Common myeloid progenitor, CD34-positive (primary cell): ENCODE data around the gene ANKRD13C.
"Not testable (repeated sequence)": the region's sequence is repeated elsewhere in the genome, so short reads cannot be mapped to it uniquely, and the experiment has no call there.

Experiments used
- CTCF ChIA-PET: fragments of 350-600 bp; sonication (Branson Sonifier 250); formaldehyde crosslinking; loops from one replicate; lab custom pipeline; 2021; ENCODE audit warnings: antibody characterized with exemption; lab: Charles Lee
- POLR2A ChIA-PET: fragments of 350-600 bp; sonication (Branson Sonifier 250); formaldehyde crosslinking; loops from one replicate; lab custom pipeline; 2021; ENCODE audit warnings: antibody characterized with exemption; lab: Charles Lee
- DNase-seq, 3 donors: peaks; one replicate each; pipeline versions ENCODE4 v3.0.0 to v3.0.0-alpha.2; 2013
- H3K27ac ChIP-seq, 2 experiments: 1 replicate in 1 of 2; 2 replicates in 1 of 2; pipeline ENCODE4 v1.7.0; 2013; ENCODE audit warnings: inconsistent platforms in 2 of 2, low read length in 2 of 2, mild to moderate bottlenecking in 2 of 2, low read depth in 1 of 2, moderate library complexity in 1 of 2; ENCODE audit not compliant: severe bottlenecking in 2 of 2, insufficient read depth in 1 of 2, poor library complexity in 1 of 2
- H3K27me3 ChIP-seq, 5 experiments: replicated peaks in 2 of 5; 1 replicate in 3 of 5; 2 replicates in 2 of 5; pipeline versions ENCODE4 v1.6.1 to v1.7.0; 2013; ENCODE audit warnings: low read length in 4 of 5, mild to moderate bottlenecking in 2 of 5, moderate library complexity in 2 of 5, inconsistent platforms in 1 of 5; ENCODE audit not compliant: insufficient read depth in 5 of 5, control insufficient read depth in 4 of 5
- H3K36me3 ChIP-seq, 4 experiments: 1 replicate in 2 of 4; 2 replicates in 2 of 4; pipeline versions ENCODE4 v1.6.1 to v1.7.0; 2013; ENCODE audit warnings: low read length in 3 of 4, control low read depth in 1 of 4, mild to moderate bottlenecking in 1 of 4; ENCODE audit not compliant: control insufficient read depth in 4 of 4, insufficient read depth in 4 of 4
- H3K4me1 ChIP-seq, 4 experiments: 1 replicate in 3 of 4; 2 replicates in 1 of 4; pipeline versions ENCODE4 v1.6.1 to v1.7.1; 2013; ENCODE audit warnings: low read length in 3 of 4, mild to moderate bottlenecking in 3 of 4, control low read depth in 1 of 4, inconsistent platforms in 1 of 4, moderate library complexity in 1 of 4; ENCODE audit not compliant: control insufficient read depth in 4 of 4, insufficient read depth in 4 of 4; ENCODE audit errors: control extremely low read depth in 1 of 4
- H3K4me3 ChIP-seq, 7 experiments: 1 replicate in 4 of 7; 2 replicates in 3 of 7; pipeline versions ENCODE4 v1.5.1 to v1.7.0; 2013; ENCODE audit warnings: mild to moderate bottlenecking in 7 of 7, low read length in 6 of 7, moderate library complexity in 6 of 7, inconsistent platforms in 2 of 7, low read depth in 2 of 7, control low read depth in 1 of 7; ENCODE audit not compliant: insufficient read depth in 4 of 7, control insufficient read depth in 1 of 7; ENCODE audit errors: extremely low read depth in 1 of 7
- H3K9me3 ChIP-seq, 5 experiments: 1 replicate in 4 of 5; 2 replicates in 1 of 5; pipeline versions ENCODE4 v1.6.1 to v1.7.1; 2013; ENCODE audit warnings: low read length in 4 of 5, mild to moderate bottlenecking in 2 of 5, inconsistent platforms in 1 of 5, low read depth in 1 of 5, moderate library complexity in 1 of 5; ENCODE audit not compliant: control insufficient read depth in 4 of 5, insufficient read depth in 2 of 5; ENCODE audit errors: control extremely low read depth in 1 of 5
- WGBS: methylation state at CpG from one replicate; pipeline ENCODE4 v1.1.5; 2013; ENCODE audit not compliant: insufficient coverage; 5-methylcytosine and 5-hydroxymethylcytosine counted together

ANKRD13C gene

GRCh38 chr1:70353601-70354331 is 756 bp downstream of the ANKRD13C start:
- Histone ChIP-seq H3K4me3 (peak overlapping the region; percentile 87 to 99 (median 96)), H3K27me3 (no peaks in the 10 kb centered on the region), H3K9me3 (no peaks in the 10 kb centered on the region), H3K4me1 (peaks cover 11 to 22% (median 16%) of the 10 kb centered on the region in 4 experiments), H3K36me3 (peaks cover 2 to 4% (median 4%) of the 10 kb centered on the region in 4 experiments), H3K27ac (peak overlapping the region; percentile 94 to 98)
- under 1% methylated on average over 25 of the region's 34 CpGs for WGBS
- DNase-seq, result peak in 2 of 3 donors; percentile 45 to 48
- ChIA-PET CTCF (interaction anchor here (1.2 to 1.6 kb wide), 2 partner anchors 9 to 727 kb away, joined by 3 to 4 read pairs; partner anchors contain the start of gene ZRANB2), POLR2A (interaction anchor here (1.0 to 1.2 kb wide), 2 partner anchors 34 to 57 kb away, joined by 4 to 12 read pairs; partner anchors contain the start of gene CTH)

- no CpG with 5 or more reads among the region's 4 CpGs for WGBS
Measured at GRCh38 chr1:70353044-70353443, 1.5 kb downstream of the ANKRD13C start.

GRCh38 chr1:70349799-70350198 is 4.7 kb downstream of the ANKRD13C start:
- H3K27me3 ChIP-seq, DNase-seq, H3K27ac ChIP-seq, POLR2A ChIA-PET, H3K9me3 ChIP-seq, H3K36me3 ChIP-seq, H3K4me3 ChIP-seq: not testable (repeated sequence)
- CTCF ChIA-PET, result interaction anchor here (0.6 to 0.8 kb wide), 2 partner anchors 115 to 137 kb away, joined by 3 read pairs; no protein-coding TSS in a partner anchor
- WGBS, result 100% methylated on average over 1 of the region's 4 CpGs
- peaks cover 10 to 18% (median 14%) of the 10 kb centered on the region in 4 experiments for H3K4me1 ChIP-seq

More at GRCh38 chr1:70353044-70353443, 1.5 kb downstream of the ANKRD13C start:
- DNase-seq, result no peak
- POLR2A ChIA-PET, result no interaction called here
- H3K4me1 ChIP-seq, result peaks cover 11 to 22% (median 16%) of the 10 kb centered on the region in 4 experiments
- CTCF ChIA-PET, result no interaction called here
- H3K4me3 ChIP-seq, result peak overlapping the region in 6 of 7 experiments; percentile 88 to 99 (median 96)
- no peaks in the 10 kb centered on the region for H3K27me3 ChIP-seq
- H3K9me3 ChIP-seq, result no peaks in the 10 kb centered on the region
- peak overlapping the region; percentile 94 to 98 for H3K27ac ChIP-seq
- peaks cover 2 to 4% (median 4%) of the 10 kb centered on the region in 4 experiments for H3K36me3 ChIP-seq

GRCh38 chr1:70348399-70349165 is 5.9 kb downstream of the ANKRD13C start:
- no peak for DNase-seq
- Histone ChIP-seq H3K4me1 (peaks cover 5 to 13% (median 11%) of the 10 kb centered on the region in 4 experiments), H3K27ac (no peak overlapping the region), H3K9me3 (no peaks in the 10 kb centered on the region), H3K36me3 (peaks cover 4 to 9% (median 4%) of the 10 kb centered on the region in 4 experiments), H3K27me3 (no peaks in the 10 kb centered on the region), H3K4me3 (no peak overlapping the region)
- POLR2A ChIA-PET, result no interaction called here
- 100% methylated on average over 8 of the region's 11 CpGs for WGBS
- CTCF ChIA-PET, result no interaction called here

GRCh38 chr1:70339644-70340043 is 14.9 kb downstream of the ANKRD13C start:
- WGBS, result no CpG with 5 or more reads among the region's 3 CpGs

GRCh38 chr1:70336050-70336449 is 18.5 kb downstream of the ANKRD13C start:
- Histone ChIP-seq H3K4me1 (no peaks in the 10 kb centered on the region), H3K36me3 (peaks cover 4 to 17% (median 10%) of the 10 kb centered on the region in 4 experiments), H3K27me3 (no peaks in the 10 kb centered on the region), H3K27ac (no peak overlapping the region), H3K4me3 (no peak overlapping the region), H3K9me3 (no peaks in the 10 kb centered on the region)
- ChIA-PET CTCF (no interaction called here), POLR2A (no interaction called here)
- DNase-seq, result no peak

More at GRCh38 chr1:70339644-70340043, 14.9 kb downstream of the ANKRD13C start:
- CTCF ChIA-PET, H3K9me3 ChIP-seq, H3K4me3 ChIP-seq, H3K27me3 ChIP-seq, DNase-seq, POLR2A ChIA-PET, H3K4me1 ChIP-seq, H3K27ac ChIP-seq, H3K36me3 ChIP-seq: not testable (repeated sequence)
